Breast epithelium (tissue), 4 donors: ENCODE results near the gene PHKG2. TPM values are rescaled to one million over a fixed set of nuclear protein-coding genes. Genes with fewer than 3 reads are reported as not detected.

Experiments used
- DNase-seq, 2 donors: peaks; one replicate each; pipeline ENCODE4 v3.0.0-alpha.2; 2019; ENCODE audit warnings: low spot score in 2 of 2
- H3K27ac ChIP-seq, 2 donors: fragments of 200-600 bp; sonication (generic) in 1 of 2; one replicate each; pipeline ENCODE4 v1.5.1; 2016 to 2019; ENCODE audit warnings: mild to moderate bottlenecking in 1 of 2
- H3K27me3 ChIP-seq, 2 donors: fragments of 200-600 bp; sonication (generic) in 1 of 2; one replicate each; pipeline versions ENCODE4 v1.5.1 to v1.6.0; 2017 to 2019; ENCODE audit warnings: control low read depth in 1 of 2, mild to moderate bottlenecking in 1 of 2
- H3K36me3 ChIP-seq: fragments of 200-600 bp; one replicate; pipeline ENCODE4 v1.5.1; 2019
- H3K4me1 ChIP-seq, 2 donors: fragments of 200-600 bp; sonication (generic); one replicate each; pipeline ENCODE4 v1.5.1; 2016 to 2019; ENCODE audit warnings: control low read depth in 1 of 2
- H3K4me3 ChIP-seq, 3 donors: fragments of 200-600 bp; sonication (generic); 1 replicate in 2 of 3; 2 replicates in 1 of 3; pipeline ENCODE4 v1.5.1; 2016 to 2019; ENCODE audit warnings: mild to moderate bottlenecking in 3 of 3, moderate library complexity in 2 of 3
- H3K9me3 ChIP-seq, 2 donors: fragments of 200-600 bp; sonication (generic) in 1 of 2; one replicate each; pipeline ENCODE4 v1.5.1; 2016 to 2019; ENCODE audit warnings: control low read depth in 1 of 2
- CTCF ChIP-seq, 3 donors: fragments of 450-650 bp; IDR thresholded peaks; one replicate each; pipeline ENCODE4 v1.5.1; 2016 to 2017; ENCODE audit warnings: antibody characterized with exemption in 3 of 3, mild to moderate bottlenecking in 3 of 3, moderate library complexity in 3 of 3
- POLR2A ChIP-seq: fragments of 450-650 bp; IDR thresholded peaks from one replicate; pipeline ENCODE4 v1.6.1; 2016; ENCODE audit warnings: antibody characterized with exemption, mild to moderate bottlenecking, moderate library complexity
- POLR2AphosphoS5 ChIP-seq, 3 donors: sonication (generic); formaldehyde crosslinking; IDR thresholded peaks; one replicate each; pipeline ENCODE4 v1.6.1; 2017; ENCODE audit warnings: antibody characterized with exemption in 3 of 3
- intact Hi-C: fragments of 100-400 bp; cut with DNase I; formaldehyde crosslinking; loops from one replicate; pipeline ENCODE4 v1.15.1; 2023; ENCODE audit warnings: low total_unique reads
- total RNA-seq, 3 donors: library from RNA; depleted of rRNA; stranded (reverse); fragments of >200 nt; gene quantifications; one replicate each; pipeline ENCODE4 v1.1.0, GENCODE V29; 2016

The PHKG2 gene
- total RNA-seq, 3 donors from 2014 or later: 28.5 to 38.8 (median 35.7) TPM

- H3K4me1 ChIP-seq: peaks cover 12 to 20% of the 10 kb centered on the region in 2 donors
- no peak for DNase-seq
- peak overlapping the region; percentile 82 to 93 for H3K27ac ChIP-seq
- H3K4me3 ChIP-seq: no peak overlapping the region
- TF ChIP-seq POLR2AphosphoS5 (IDR thresholded peaks at IDR 0.05) (no peak), CTCF (IDR thresholded peaks at IDR 0.05) (no peak), POLR2A (no peak)
- intact Hi-C loops: no loop called here
- no peaks in the 10 kb centered on the region for H3K36me3 ChIP-seq
- no peaks in the 10 kb centered on the region for H3K27me3 ChIP-seq
- no peaks in the 10 kb centered on the region for H3K9me3 ChIP-seq
Measured at GRCh38 chr16:30743716-30744115, 4.5 kb upstream of the PHKG2 start.

- Histone ChIP-seq H3K36me3 (no peaks in the 10 kb centered on the region), H3K9me3 (no peaks in the 10 kb centered on the region), H3K27me3 (no peaks in the 10 kb centered on the region), H3K4me1 (peaks cover 12 to 20% of the 10 kb centered on the region in 2 donors), H3K27ac (peak overlapping the region; percentile 82 to 93), H3K4me3 (no peak overlapping the region)
- intact Hi-C loops: no loop called here
- TF ChIP-seq POLR2AphosphoS5 (IDR thresholded peaks at IDR 0.05): no peak
- TF ChIP-seq POLR2A: no peak
- no peak for TF ChIP-seq CTCF (IDR thresholded peaks at IDR 0.05)
- no peak for DNase-seq
Measured at GRCh38 chr16:30744183-30744582, 4.0 kb upstream of the PHKG2 start.

GRCh38 chr16:30745082-30745481, 3.1 kb upstream of the PHKG2 start:
- peak overlapping the region; percentile 20 to 30 for H3K27ac ChIP-seq

GRCh38 chr16:30746638-30747175, 1.5 kb upstream of the PHKG2 start:
- intact Hi-C loops: no loop called here
- no peak for TF ChIP-seq CTCF (IDR thresholded peaks at IDR 0.05)
- no peak for TF ChIP-seq POLR2A
- TF ChIP-seq POLR2AphosphoS5 (IDR thresholded peaks at IDR 0.05): no peak
- H3K27ac ChIP-seq: peak overlapping the region in 1 of 2 donors; percentile 6

More at GRCh38 chr16:30745082-30745481, 3.1 kb upstream of the PHKG2 start:
- DNase-seq: no peak
- Histone ChIP-seq H3K4me3 (no peak overlapping the region), H3K4me1 (peaks cover 11 to 12% of the 10 kb centered on the region in 2 donors), H3K9me3 (no peaks in the 10 kb centered on the region), H3K36me3 (no peaks in the 10 kb centered on the region), H3K27me3 (no peaks in the 10 kb centered on the region)
- intact Hi-C loops: no loop called here
- TF ChIP-seq CTCF (IDR thresholded peaks at IDR 0.05): no peak
- TF ChIP-seq POLR2A: no peak
- TF ChIP-seq POLR2AphosphoS5 (IDR thresholded peaks at IDR 0.05): no peak

GRCh38 chr16:30747331-30747730, 894 bp upstream of the PHKG2 start:
- DNase-seq: no peak
- Histone ChIP-seq H3K9me3 (no peaks in the 10 kb centered on the region), H3K36me3 (no peaks in the 10 kb centered on the region), H3K27ac (peak overlapping the region; percentile 88 to 91), H3K27me3 (no peaks in the 10 kb centered on the region), H3K4me3 (peak overlapping the region; percentile 87 to 94 (median 89)), H3K4me1 (peaks cover 0 to 5% of the 10 kb centered on the region in 2 donors)
- intact Hi-C loops: no loop called here
- TF ChIP-seq POLR2A (no peak), CTCF (IDR thresholded peaks at IDR 0.05) (no peak), POLR2AphosphoS5 (IDR thresholded peaks at IDR 0.05) (no peak)

More at GRCh38 chr16:30746638-30747175, 1.5 kb upstream of the PHKG2 start:
- H3K9me3 ChIP-seq: no peaks in the 10 kb centered on the region
- no peaks in the 10 kb centered on the region for H3K36me3 ChIP-seq
- peaks cover 0 to 5% of the 10 kb centered on the region in 2 donors for H3K4me1 ChIP-seq
- H3K4me3 ChIP-seq: no peak overlapping the region
- no peaks in the 10 kb centered on the region for H3K27me3 ChIP-seq
- no peak for DNase-seq
